ENCODE results near the gene CYP2E1. TPM values are rescaled to one million over a fixed set of nuclear protein-coding genes. Genes with fewer than 3 reads are reported as not detected.
"Not testable (repeated sequence)": the region's sequence is repeated elsewhere in the genome, so short reads cannot be mapped to it uniquely, and the experiment has no call there.

CYP2E1 gene
- total RNA-seq, 1 experiment from 2014 or later: 0.37 TPM

DNA sequence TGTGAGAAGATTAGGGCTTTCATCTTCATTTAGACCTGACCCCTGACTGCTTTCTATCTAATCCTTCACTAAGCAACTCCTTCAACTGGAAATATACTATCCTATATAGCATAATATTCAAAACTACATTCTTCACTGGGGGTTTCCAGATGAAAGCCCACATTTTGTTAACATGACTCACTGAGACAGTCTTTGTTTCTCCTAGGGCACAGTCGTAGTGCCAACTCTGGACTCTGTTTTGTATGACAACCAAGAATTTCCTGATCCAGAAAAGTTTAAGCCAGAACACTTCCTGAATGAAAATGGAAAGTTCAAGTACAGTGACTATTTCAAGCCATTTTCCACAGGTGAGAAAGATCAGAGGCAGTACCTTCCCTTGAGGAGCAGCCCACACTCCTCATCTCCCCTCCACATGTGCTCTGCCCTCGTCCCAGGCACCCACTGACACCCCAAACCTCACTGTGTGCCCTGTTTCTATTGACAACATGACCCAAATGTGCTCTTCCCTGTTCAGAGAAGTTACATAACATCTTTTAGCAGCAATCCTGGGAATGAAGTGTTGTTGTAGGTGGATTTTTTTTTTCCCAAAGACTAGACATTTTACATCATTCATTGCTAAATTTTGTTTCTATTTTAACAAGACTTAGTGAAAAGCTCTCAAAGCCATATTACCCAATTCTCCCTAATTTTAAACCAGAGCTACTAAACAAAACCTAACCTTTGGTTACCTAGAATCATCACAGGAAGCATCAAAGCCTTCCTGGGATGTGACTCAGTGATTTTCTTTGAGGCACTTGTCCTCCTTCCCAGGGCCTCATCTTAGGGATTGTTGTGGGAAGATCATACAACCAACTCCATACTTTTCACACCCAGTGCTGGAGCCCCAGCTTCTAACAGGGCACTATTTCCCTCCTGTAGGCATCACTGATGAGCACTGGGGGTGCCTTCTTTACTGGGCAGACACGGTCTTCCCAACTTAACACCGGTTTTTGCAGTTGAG, 10.7 kb downstream of the CYP2E1 start:
- H3K4me1 ChIP-seq (replicated peaks): no peaks in the 10 kb centered on the region
- no peaks in the 10 kb centered on the region for H3K27me3 ChIP-seq (replicated peaks)
- no peak overlapping the region for H3K4me3 ChIP-seq
- H3K27ac ChIP-seq: no peak overlapping the region
- H3K36me3 ChIP-seq: no peaks in the 10 kb centered on the region
- H3K9me3 ChIP-seq (replicated peaks): no peaks in the 10 kb centered on the region
- DNase-seq (ENCODE audit: low read depth in 1 of 2, low spot score in 2 of 2): no peak

DNA sequence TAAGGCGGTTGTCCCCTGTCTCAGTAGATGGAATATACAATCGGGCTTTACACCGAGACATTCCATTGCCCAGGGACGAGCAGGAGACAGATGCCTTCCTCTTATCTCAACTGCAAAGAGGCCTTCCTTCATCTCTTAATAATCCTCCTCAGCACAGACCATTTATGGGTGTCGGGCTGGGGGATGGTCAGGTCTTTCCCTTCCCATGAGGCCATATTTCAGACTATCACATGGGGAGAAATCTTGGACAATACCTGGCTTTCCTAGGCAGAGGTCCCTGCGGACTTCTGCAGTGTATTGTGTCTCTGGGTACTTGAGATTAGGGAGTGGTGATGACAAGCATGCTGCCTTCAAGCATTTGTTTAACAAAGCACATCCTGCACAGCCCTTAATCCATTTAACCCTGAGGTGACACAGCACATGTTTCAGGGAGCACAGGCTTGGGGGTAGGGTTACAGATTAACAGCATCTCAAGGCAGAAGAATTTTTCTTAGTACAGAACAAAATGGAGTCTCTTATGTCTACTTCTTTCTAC, 14.3 kb downstream of the CYP2E1 start:
- not testable (repeated sequence) for H3K9me3 ChIP-seq (replicated peaks); H3K4me1 ChIP-seq (replicated peaks); DNase-seq (ENCODE audit: low read depth in 1 of 2, low spot score in 2 of 2); H3K36me3 ChIP-seq; H3K27ac ChIP-seq; H3K27me3 ChIP-seq (replicated peaks); H3K4me3 ChIP-seq

DNA sequence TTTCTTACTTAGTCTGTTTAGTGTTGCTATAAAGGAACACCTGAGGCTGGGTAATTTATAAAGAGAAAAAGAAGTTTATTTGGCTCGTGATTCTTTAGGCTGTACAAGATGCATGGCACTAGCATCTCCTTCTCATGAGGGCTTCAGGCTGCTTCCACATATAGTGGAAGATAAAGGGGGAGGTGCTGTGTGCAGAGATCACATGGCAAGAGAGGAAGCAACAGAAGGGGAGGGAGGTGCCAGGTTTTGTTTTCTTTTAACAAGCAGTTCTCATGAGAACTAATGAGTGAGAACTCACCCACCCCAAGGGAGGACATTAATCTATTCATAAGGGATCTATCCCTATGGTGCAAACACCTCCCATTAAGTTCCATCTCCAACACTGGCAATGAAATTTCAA, 17.3 kb downstream of the CYP2E1 start:
- Histone ChIP-seq H3K4me3 (no peak overlapping the region), H3K4me1 (replicated peaks) (no peaks in the 10 kb centered on the region), H3K36me3 (no peaks in the 10 kb centered on the region), H3K27ac (no peak overlapping the region), H3K9me3 (replicated peaks) (peaks cover 3% of the 10 kb centered on the region; the same call in 1 of the 2 replicates), H3K27me3 (replicated peaks) (no peaks in the 10 kb centered on the region)
- DNase-seq (ENCODE audit: low read depth in 1 of 2, low spot score in 2 of 2): no peak

DNA sequence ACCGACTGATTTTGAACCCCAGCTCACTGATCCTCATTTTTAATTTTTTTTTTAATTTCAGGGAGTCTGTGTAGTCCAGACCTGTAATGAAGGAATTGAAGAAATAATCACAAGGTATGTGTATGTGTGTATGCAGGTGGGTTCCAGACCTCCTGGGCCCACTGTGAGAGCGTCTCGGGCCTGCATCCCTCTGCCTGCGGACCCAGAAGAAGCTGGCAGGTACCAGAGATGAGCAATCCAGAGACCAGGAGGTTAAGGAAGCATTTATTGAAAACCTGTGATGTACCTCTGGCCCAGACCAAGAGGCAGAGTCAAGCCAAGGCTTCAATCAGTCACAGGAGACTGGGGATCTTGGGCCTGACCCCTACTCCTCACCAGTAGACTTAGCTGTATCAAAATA, 27.4 kb downstream of the CYP2E1 start:
- H3K27me3 ChIP-seq (replicated peaks): no peaks in the 10 kb centered on the region
- H3K4me3 ChIP-seq: no peak overlapping the region
- no peaks in the 10 kb centered on the region for H3K36me3 ChIP-seq
- H3K9me3 ChIP-seq (replicated peaks): no peaks in the 10 kb centered on the region
- DNase-seq (ENCODE audit: low read depth in 1 of 2, low spot score in 2 of 2): no peak
- H3K27ac ChIP-seq: no peak overlapping the region
- H3K4me1 ChIP-seq (replicated peaks): no peaks in the 10 kb centered on the region

- Histone ChIP-seq H3K9me3 (replicated peaks) (no peaks in the 10 kb centered on the region), H3K27ac (no peak overlapping the region), H3K27me3 (replicated peaks) (no peaks in the 10 kb centered on the region), H3K4me3 (no peak overlapping the region), H3K4me1 (replicated peaks) (no peaks in the 10 kb centered on the region), H3K36me3 (no peaks in the 10 kb centered on the region)
- peak in 1 of 2 experiments; percentile 22 for DNase-seq (ENCODE audit: low read depth in 1 of 2, low spot score in 2 of 2)
Measured at GRCh38 chr10:133555521-133555920, 28.4 kb downstream of the CYP2E1 start.

DNA sequence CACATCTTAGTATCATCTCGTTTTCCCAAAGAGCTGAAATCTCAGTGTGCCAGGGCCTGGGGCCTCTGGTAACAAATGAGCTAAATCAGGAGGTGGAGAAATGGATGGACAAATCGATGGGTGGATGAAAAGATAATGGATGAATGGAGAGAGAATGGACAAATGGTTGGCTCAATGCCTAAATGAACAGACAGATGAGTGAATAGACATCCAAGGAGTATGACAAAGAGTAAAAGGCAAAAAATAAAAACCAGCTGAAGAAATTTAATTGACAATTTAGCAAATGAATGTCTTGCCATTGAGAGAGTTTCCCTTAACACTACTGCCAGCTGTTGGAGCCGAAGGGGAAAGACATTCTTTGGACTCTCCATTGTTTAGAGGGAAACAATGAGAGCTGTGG, 30.2 kb downstream of the CYP2E1 start:
- Histone ChIP-seq H3K27me3 (replicated peaks) (no peaks in the 10 kb centered on the region), H3K36me3 (no peaks in the 10 kb centered on the region), H3K9me3 (replicated peaks) (no peaks in the 10 kb centered on the region), H3K4me1 (replicated peaks) (no peaks in the 10 kb centered on the region), H3K4me3 (no peak overlapping the region), H3K27ac (no peak overlapping the region)
- no peak for DNase-seq (ENCODE audit: low read depth in 1 of 2, low spot score in 2 of 2)

DNA sequence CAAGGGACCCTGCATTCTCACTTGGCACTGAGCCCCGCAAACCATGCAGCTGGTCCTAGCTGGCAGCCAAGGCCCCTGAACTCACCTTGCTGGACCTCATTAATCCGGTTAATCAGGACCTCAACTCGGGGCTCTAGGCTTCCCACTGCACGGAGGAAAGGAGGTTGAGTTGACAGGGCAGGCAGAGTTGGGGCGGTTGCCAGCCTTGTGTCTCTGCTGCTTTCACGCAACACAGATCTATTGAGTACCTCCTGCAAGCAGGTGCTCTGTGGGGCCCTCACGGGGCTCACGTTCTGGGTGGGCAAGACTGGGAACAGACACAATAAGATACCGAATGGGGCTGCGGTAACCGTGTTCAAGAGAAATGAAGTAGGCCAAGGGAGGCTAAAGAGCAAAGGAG, 32.1 kb downstream of the CYP2E1 start:
- no peak for DNase-seq (ENCODE audit: low read depth in 1 of 2, low spot score in 2 of 2)
- Histone ChIP-seq H3K4me1 (replicated peaks) (no peaks in the 10 kb centered on the region), H3K36me3 (no peaks in the 10 kb centered on the region), H3K27me3 (replicated peaks) (no peaks in the 10 kb centered on the region), H3K9me3 (replicated peaks) (no peaks in the 10 kb centered on the region), H3K4me3 (no peak overlapping the region), H3K27ac (no peak overlapping the region)

GRCh38 chr10:133564816-133565215, 37.7 kb downstream of the CYP2E1 start:
- no peak overlapping the region for H3K4me3 ChIP-seq
- peaks cover 7% of the 10 kb centered on the region for H3K9me3 ChIP-seq (replicated peaks)
- no peak overlapping the region for H3K27ac ChIP-seq
- no peaks in the 10 kb centered on the region for H3K36me3 ChIP-seq
- H3K4me1 ChIP-seq (replicated peaks): no peaks in the 10 kb centered on the region
- no peaks in the 10 kb centered on the region for H3K27me3 ChIP-seq (replicated peaks)
- no peak for DNase-seq (ENCODE audit: low read depth in 1 of 2, low spot score in 2 of 2)

- H3K4me3 ChIP-seq: no peak within 1 kb of the TSS
- no peaks in the 10 kb centered on the region for H3K27me3 ChIP-seq (replicated peaks)
- H3K4me1 ChIP-seq (replicated peaks): no peaks in the 10 kb centered on the region
- H3K36me3 ChIP-seq: no peaks in the 10 kb centered on the region
- no peak for DNase-seq (ENCODE audit: low read depth in 1 of 2, low spot score in 2 of 2)
- peaks cover 7% of the 10 kb centered on the region for H3K9me3 ChIP-seq (replicated peaks)
- no peak within 1 kb of the TSS for H3K27ac ChIP-seq
Measured at GRCh38 chr10:133565441-133566294, 38.5 kb downstream of the CYP2E1 start, which contains the start of gene SYCE1. TSS of gene SYCE1 (minus strand) at chr10:133565583. CDS start at chr10:133565529, 54 bp downstream.

- H3K4me1 ChIP-seq (replicated peaks): no peaks in the 10 kb centered on the region
- H3K36me3 ChIP-seq: no peaks in the 10 kb centered on the region
- peaks cover 7% of the 10 kb centered on the region for H3K9me3 ChIP-seq (replicated peaks)
- H3K4me3 ChIP-seq: no peak overlapping the region
- no peak for DNase-seq (ENCODE audit: low read depth in 1 of 2, low spot score in 2 of 2)
- H3K27ac ChIP-seq: no peak overlapping the region
- H3K27me3 ChIP-seq (replicated peaks): no peaks in the 10 kb centered on the region
Measured at GRCh38 chr10:133567119-133567518, 40.0 kb downstream of the CYP2E1 start.

DNA sequence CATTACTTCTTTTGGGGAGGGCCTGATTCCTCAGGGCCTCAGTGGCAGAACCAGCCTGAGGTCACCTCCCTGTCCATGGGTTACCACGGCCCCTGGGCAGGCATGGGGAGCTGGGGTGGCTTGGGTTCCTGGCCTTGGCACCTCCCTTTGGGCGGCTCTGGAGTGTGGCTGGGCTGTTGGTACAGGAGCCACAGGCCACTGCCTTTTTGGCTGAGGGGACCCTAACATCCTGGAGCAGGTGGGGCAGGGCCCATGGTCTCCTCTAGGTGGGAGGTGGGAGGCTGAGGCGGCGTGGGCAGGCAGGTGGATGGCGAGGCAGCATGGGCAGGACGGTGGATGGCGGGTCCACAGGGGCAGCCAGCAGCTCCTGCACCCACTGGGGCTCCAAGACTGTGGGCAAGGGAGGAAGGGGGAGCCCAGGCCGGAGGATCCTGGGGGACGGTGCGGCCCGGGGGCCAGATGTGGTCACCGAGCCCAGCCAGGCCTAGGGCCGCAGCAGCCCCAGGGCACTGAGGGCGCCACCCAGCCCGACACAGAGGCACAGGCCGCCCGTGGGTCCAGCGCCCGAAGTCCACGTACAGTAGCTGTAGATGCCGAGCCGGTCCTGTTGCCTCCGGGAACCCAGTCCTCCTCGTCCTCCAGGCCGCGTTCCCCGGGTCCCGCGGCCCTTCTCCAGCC, 40.6 kb downstream of the CYP2E1 start:
- peaks cover 7% of the 10 kb centered on the region for H3K9me3 ChIP-seq (replicated peaks)
- H3K27me3 ChIP-seq (replicated peaks): no peaks in the 10 kb centered on the region
- H3K4me1 ChIP-seq (replicated peaks): no peaks in the 10 kb centered on the region
- no peak overlapping the region for H3K27ac ChIP-seq
- no peak for DNase-seq (ENCODE audit: low read depth in 1 of 2, low spot score in 2 of 2)
- H3K4me3 ChIP-seq: no peak overlapping the region
- no peaks in the 10 kb centered on the region for H3K36me3 ChIP-seq

DNA sequence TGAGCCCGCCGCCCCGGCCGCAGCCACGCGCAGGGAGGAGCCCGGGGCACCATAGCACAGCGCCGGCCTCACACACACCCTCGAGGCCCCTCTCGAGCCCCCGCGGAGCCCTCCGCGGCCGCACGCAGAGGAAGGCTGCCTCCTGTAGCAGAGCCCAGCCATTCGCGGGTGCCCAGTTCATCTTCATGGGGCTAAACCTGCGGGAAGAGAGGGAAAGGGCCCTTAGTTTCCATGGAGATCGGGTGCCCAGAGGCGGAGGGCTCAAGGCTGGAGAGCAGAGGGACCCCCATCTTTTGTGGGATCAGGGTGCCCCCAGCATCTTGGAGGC, 41.1 kb downstream of the CYP2E1 start:
- Histone ChIP-seq H3K9me3 (replicated peaks) (peaks cover 7% of the 10 kb centered on the region), H3K36me3 (no peaks in the 10 kb centered on the region), H3K4me3 (no peak overlapping the region), H3K4me1 (replicated peaks) (no peaks in the 10 kb centered on the region), H3K27me3 (replicated peaks) (no peaks in the 10 kb centered on the region), H3K27ac (no peak overlapping the region)
- no peak for DNase-seq (ENCODE audit: low read depth in 1 of 2, low spot score in 2 of 2)

DNA sequence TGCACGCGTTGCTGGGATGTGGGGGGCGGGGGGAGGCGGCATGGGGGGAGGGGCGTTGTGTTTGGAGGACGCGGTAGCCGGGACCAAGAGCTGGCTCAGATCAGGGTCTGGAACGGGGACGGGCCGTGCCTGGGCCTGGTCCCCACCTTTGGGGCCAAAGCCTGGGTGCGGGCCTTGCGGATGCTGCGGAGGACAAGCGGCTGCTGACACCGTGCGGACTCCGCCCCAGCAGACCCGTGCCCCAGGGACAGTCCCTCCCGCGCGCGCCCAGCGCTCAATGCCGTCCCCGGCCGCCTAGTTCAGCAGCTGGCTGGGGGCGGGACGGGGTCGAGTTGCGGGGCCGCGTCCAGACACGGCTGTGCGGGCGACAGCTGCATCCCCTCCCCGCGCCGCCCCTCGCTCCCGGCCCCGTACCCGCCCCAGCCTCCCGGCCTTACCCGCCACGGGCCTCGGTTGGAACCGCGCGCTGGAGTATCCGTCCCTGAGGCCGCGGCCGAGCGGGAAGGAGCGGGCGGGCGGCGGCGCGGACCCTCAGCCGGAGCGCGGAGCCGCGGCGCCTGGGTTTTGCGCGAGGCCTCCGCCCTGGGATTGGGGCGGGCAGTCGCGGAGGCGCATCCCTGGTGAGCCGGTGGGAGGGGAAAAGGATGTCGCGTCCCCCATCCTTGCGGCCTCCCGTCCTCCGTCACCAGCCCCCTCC, 41.8 kb downstream of the CYP2E1 start:
- DNase-seq (ENCODE audit: low read depth in 1 of 2, low spot score in 2 of 2); H3K9me3 ChIP-seq (replicated peaks); H3K27ac ChIP-seq; H3K27me3 ChIP-seq (replicated peaks); H3K36me3 ChIP-seq; H3K4me1 ChIP-seq (replicated peaks); H3K4me3 ChIP-seq: not testable (repeated sequence)

Data from SJSA1 (cell line).